Medulla oblongata (tissue), 1 donor: ENCODE measurements around the gene ACSL1.

Experiments used
- DNase-seq: peaks from one replicate; pipeline ENCODE4 v3.0.0-alpha.2; 2015; ENCODE audit errors: extremely low spot score

ACSL1 gene

DNA sequence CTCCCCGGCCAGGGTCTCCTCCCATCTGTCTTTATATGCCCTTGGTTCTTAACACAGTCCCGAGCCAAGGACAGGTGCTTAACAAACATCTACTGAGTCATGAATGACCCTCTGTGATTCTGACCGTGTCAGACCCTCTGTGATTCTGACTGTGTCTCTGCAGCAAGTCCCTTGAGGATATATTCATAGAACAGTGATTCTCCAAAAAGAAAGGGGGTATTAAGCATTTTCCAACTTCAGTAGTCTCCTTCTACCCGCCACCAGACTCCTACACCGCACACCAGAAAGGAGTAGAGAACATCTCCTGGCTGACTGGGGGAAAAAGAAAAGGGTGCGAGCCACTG is 13.6 kb downstream of the ACSL1 start:
- no peak for DNase-seq

DNA sequence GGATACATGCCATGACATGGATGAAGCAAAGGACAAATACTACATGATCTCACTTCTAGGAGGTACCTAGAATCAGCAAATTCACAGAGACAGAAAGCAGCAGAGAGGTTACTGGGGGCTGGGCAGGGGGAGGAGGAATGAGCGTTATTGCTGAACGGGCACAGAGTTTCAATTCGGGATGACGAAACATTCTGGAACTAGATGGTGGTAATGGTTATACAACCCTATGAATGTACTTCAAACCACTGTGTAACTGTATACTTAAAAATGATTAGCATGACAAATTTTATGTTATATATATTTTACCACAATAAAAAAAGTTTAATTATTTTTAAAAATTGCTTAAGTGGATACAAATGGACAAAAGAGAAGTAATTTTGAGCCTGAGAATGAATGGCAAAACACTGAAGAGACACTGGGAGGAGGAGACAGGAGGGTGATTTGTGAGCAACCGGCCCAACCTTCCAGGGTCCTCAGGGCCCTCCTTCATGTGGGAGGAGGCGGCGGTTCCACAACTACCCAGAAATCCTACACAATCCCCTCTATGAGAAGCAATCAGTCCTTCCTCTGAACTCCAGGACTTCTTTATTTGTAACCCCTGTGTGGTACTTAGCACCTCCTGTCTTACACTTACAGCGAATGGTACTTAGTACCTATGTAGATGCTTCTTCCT is 14.1 kb downstream of the ACSL1 start:
- no peak for DNase-seq

DNA sequence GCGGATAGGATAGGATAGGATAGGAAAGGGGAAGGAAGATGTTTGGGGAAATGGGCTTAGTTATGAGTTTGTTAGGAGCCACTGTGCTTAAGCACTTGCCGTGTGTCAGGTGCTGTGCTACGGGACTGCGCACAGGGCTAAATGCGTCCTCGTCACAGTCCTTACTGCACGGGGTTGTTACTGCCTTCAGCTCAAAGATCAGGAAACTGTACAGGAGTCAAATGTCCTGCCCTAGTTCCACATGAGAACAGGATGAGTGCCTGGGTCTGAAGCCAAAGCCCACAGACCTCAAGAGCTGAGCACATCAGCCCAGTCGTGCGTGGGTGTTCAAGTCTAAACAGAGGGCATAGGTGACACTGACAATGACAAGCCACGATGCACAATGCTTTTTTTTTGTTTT is 15.0 kb downstream of the ACSL1 start:
- DNase-seq: no peak

DNA sequence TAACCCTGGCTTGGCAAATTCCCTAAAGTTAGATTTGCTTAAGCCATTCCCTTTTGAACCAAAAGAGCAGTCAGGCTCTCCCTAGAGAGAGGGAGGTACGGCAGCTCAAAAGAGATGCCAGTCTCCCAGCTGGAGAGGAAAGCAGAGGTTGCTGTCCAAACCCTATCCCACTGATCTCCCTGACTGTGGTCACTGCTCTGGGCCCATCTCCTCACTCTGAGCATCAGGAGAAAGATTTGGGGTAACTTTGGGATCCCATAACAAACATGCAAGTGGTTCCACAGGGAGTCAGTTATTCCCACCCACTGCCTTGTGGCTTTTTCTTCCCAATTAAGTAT is 17.1 kb downstream of the ACSL1 start:
- DNase-seq: no peak

DNA sequence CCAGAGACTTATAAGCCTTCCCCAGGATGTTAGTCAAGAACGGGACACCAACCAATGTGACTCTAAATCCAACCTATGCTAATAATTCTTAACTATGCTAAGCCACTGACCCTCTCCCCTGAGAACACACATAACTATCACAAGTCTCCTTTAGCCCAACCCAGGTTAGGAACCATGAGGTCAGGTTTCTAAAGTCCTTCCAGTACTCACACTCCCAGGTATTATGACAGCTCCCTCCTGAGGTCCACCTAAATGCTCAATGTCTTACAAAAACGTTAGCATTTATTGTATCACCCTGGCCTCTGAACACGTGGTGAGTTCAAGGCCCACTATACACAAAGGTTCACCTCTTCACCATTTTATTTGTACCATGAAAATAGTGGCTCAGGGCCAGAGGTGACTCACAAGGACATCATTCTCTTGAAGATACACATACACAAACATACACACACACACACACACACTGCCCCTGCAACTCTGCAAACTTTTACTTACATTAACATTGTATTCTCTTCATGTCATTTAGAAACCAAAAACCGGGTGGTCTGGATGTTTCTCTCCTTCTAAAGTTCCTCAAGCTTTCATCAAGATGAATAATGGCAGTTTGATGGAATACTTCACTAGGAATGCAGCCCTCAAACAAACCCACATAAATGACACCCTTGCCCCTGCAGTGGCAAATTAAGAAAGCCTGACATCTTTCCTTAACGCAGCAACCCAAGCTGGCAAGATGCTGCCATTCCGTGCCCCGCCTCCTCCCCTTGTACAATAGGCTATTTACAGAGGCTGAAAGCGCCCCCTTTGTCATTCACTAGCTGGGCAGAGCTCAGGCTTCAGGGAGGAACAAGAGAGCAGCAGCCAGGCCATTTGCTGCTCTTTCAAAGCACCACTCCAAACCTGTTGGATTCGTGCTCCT is 17.7 kb downstream of the ACSL1 start:
- peak; percentile 96 for DNase-seq

DNA sequence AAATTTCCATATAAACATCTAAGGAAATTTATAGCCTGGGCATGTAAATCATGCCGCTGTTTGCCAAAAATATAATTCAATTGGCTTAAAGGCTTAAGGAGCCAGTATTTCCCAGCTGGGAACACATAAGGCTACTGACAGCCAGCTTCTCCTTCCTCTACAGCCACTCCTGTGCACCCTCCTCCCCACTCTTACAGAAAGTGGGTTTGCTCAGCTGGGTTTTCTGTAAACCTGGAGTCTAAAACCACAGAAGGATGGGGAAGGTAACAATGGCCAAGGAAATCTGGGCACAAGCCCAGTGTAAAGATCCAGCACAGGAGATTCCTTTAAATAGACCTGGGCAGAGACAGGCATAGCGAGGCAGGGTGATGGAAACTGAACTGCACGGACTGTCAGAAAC is 18.5 kb downstream of the ACSL1 start:
- peak; percentile 60 for DNase-seq

DNA sequence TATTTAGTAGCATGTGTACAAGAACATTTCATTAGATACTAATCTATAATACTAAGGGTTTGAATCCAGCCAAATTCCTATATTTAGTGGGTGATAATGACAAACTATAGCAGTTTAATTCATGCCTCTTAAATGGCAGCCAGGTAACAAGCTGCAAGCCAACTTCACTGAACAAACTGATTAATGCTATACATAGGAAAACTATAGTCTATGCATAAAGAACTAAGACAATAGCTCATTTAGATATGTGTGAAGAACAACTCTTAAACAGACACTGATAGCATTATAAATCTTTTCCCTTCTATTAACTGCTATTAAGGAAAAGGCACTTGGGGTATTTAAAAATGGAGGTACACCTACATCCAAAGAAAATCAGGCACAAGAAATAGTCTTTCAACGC is 19.1 kb downstream of the ACSL1 start:
- DNase-seq: no peak

DNA sequence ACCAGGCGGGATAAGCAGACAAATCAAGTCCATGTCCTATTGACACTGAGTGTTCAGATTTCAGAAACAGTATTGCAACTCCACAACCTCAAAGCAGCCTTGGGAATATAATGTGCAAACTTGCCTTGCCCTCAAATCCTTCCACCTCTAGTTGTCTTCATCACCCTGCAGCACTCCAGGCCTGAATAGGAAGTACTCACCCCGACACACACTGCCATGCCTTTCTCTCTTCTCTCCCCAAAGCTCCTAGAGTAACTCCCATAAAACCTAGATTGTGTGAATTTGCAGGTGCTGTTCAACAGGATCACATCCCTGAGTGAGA is 19.6 kb downstream of the ACSL1 start:
- peak; percentile 66 for DNase-seq

DNA sequence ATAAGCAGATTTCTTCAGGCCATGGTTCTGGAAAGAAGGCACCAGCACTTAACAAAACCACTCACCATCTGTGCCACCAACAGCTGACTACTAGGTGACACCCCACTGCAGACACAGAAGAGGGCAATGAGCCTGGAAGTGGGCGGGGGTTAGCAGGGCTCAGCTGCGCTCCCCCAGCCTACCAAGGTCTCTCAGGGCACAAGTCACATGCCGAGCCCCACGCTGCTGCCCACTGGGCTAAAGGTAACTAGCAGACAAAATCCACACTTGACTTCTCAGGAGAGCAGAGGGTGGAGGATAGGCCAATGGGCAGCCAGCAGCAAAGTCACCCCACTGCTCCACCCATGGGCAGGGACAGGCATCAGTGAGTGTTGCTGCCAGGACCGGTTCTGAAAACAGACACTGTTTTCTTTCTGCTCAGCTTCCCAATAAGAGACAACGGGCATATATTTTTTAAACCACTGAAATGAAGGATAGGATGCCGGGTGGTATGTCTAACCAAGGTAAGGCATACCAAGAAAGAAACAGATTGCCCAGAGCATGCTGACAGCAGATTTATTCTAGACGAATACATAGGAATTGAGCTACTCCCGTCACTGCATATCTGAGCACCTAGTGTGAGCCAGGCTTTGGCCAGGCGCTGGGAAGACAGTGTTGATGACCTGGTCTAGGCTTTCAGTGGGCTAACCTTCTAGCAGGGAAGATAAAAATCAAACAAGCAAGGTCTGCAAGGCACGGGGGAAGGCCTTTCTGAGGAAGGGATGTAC is 20.1 kb downstream of the ACSL1 start:
- peak; percentile 85 for DNase-seq

DNA sequence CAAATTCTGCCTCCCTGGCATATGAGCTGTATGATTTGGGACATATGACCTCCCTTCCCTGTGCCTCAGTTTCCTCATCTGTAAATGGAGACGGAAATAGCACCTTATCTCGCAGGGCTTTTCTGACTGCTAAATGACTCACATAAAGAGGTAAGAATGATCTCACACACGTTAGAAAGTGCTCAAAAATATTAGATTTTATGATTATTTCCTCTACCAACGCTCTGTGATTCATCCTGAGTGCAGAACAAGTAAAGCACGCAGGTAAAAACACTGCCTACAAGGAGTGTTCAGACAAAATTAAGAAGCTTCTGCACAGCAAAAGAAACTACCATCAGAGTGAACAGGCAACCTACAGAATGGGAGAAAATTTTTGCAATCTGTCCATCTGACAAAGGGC is 21.1 kb downstream of the ACSL1 start:
- DNase-seq: no peak

DNA sequence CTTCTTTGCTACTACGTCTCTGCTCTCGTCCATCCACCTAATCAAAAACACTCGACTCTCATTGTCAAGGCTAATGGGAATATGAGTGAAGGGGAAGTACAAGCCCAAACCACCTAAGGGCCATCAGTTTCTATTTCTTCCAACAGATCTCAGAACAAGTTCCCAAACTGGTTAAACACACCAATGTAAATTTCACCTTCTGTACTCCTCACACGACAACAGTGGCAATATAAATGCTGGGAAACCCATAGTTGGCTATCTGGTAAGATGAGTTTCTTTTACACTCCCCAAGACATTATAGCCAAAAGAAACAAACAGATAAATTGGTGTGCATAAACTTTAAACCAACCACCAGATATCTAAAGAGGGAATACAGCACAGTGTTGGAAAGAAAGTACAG is 21.9 kb downstream of the ACSL1 start:
- no peak for DNase-seq

DNA sequence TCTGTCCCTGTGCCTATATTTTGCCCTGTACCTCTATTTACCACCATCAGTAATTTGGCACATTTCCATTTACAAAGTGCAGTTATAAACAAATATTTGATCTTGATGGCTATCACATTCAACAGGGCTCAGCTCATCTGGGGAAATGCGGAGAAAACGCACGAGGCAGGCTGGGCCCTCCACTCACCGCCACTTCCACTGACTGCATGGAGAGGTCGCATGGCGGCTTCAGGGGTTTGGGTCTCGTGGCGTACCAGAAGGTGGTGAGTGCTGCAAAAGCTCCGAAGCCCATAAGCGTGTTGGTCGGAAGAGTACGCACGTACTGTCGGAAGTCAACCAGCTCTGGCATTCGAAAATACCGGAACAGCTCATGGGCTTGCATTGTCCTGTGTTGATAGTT is 22.6 kb downstream of the ACSL1 start:
- DNase-seq: no peak

DNA sequence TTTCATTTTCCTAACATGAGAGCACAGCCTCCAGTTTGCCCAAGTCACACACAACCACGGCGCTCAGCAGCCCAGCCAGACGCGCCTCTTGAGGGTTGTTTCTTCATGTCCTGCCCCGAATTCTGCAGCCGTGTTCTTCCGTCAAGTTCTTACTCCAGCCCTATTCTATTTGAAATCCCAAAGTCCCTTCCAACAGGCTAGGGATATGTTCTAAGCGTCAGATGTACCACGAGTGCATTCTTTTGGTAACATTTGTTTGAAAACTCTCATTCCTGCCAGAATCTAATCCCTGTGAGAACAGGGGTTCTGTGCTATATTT is 23.1 kb downstream of the ACSL1 start:
- DNase-seq: no peak

DNA sequence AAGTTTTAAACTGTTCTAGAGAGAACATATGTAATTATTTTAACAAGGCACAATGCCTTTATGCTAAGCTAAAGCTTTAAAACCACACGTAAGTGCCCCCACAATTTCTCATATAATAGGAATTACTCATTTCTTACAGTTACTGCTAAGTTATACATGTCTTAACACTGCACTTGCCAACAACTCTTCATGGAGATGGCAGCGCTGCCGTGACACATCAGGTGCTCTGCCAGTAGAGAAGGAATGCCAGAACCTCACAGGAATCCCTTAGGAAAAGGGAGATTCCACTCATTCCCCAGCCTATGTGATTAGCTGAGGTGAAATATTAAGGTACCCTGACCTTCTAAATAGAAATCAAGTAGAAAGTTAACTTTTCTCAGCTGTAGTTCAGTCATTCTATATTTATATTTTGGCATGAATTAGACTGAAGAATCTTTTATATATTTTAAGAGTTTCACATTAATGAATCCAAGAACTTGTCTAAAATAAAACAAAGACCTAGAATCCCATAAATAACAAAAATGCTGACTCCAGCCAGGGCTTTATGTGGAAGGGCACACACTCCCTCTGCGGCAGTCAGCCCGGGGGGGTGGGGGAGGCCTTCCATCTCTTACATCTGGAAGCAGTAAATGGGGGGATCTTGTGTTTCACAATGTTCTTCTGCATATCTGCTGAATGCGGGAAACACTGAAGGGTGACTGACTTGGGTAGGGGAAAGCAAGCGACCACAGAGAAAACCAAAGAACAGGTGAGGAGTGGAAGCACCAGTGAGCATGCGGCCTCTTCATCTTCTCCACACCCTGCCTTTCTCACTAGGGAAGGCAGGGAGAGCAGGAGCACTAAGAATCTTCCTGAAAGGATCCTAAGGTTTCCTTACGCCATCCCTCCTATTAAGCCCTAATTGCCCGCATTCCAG is 23.7 kb downstream of the ACSL1 start:
- DNase-seq: no peak

DNA sequence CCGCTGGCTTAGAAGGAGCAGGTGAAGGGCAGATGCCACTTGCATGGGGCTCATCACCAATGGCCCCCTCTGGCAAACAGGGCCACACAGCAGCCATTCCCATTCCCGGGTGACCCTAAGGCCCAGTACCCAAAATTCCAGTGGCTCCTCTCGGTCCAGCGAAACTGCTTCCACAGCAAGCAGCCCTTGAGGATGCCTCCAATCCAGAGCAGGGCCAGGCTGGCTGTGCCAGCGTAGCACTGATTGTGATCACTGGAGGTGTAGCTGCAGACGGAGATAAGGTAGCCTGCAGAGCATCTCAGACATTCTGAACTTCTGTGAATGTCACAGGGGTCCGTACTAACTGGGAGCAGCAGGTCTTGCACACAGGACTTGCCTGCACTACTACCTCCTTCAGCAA is 27.3 kb downstream of the ACSL1 start:
- DNase-seq: no peak

DNA sequence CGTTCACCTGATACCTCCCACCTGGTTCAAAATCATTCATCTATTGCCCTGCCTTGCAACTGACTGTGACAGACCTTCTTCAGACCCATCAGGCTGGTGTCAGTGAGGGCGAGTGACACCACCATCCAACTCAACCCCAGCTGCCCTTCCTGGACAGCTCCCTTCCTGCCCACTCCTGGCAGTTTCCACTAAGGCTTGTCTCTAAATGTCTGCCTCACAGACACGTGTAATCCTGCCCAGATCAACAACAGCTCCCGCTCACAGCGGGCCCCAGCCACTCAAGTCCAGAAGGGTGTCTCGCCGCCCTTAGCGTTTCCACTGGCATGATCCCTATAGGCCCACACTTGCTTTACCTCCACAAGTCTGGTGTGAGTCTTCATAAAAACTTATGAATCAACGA is 28.9 kb downstream of the ACSL1 start:
- no peak for DNase-seq

DNA sequence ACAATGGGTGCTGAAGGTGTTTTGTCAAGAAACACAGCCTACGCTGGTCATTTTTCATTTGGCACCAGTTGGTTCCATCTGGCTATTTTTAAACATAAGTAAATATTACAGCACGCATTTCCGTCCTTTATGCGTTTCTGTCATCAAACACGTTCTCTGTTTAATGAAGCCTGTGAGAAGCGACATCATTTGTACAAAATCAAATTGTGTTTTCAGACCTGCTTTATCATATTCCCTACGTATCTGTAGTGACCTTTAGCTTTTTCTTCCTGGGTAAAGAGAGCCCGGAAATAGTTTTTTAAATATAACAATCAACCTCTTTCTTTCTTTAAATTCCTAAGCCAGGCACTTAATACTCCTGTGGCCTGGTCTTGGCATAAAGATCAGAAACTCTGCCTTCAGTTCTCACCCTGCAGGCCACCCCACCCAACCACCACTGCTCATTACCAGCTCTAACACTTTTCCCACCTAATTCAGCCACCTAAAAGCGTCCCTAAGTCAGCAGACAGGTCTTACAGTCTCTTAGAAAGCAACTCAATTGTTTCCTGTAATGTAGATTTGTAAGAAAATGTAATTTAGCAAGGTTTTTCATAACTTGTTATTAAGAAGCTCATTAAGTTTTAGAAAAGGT is 30.4 kb downstream of the ACSL1 start:
- DNase-seq: no peak

DNA sequence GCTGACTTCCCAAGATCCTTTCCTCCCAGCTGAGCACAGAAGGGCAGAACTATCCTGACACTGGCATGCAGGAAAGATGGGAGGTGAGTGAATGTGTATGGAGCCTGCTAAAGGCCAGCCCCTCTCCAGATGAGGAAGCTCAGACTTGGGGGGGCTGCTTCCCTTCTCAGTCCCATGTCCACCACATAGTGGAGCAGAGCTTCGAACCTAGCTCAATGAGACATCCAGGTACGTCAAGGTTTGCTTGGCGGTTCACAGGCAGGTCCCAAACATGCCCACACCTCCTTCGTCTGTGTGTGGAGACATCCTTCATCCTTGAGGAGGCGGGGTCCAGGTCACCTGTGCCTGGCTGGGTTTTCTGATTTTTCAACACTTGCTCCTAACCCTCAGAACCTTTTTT is 31.3 kb downstream of the ACSL1 start:
- DNase-seq: no peak

DNA sequence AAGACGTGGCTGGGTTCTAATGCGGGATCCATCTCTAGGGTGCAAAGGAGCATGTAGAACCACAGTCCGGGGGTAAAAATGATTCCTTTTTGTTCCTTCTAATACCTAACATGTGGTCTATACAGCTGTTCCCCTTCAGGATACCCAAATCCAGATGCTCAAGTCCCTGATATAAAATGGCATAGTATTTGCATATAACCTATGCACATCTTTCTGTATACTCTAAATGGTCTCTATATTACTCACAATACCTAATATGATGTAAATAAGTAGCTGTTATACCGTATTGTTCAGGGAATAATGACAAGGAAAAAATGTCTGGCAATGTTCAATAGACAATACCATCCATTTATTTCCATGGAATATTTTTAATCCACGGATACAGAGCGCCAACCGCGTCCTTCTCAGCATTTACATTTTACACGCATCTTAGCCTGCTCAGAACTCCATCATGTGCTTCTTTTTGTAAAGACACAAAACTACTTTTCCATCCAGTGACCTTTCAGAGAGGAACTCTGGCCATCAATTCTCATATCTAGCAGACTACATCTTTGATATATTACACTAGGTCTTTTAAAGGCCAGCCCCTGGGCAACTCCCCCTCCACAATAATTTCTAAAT is 31.9 kb downstream of the ACSL1 start:
- no peak for DNase-seq

DNA sequence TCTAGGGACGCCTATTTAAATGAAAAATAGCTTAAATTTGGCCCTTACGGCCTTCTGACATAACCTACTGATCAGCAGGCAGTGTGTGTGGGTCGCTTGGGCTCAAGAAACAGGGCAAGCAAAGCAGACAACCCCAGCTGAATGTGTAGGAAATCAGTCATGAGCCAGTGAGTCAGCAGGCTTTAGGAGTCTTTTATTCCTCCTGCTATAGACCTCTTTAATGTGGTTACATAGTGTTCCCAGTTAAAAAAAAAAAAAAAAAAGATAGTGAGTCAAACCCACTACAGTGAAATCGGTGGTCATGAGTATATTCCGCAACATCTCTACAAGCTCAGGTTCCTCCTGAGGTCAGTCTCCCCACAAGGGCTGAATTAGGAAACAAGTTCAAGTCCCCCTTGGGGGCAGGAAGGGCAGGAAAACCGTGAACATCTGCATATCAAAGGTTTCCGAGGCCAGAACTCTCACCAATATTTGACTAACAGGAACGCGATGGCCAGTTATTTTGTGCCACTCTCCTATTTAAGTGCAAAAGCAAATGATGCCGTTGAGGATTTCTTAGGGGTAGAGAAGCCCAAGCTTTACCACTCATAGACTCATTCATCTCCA is 32.7 kb downstream of the ACSL1 start:
- peak; percentile 77 for DNase-seq

DNA sequence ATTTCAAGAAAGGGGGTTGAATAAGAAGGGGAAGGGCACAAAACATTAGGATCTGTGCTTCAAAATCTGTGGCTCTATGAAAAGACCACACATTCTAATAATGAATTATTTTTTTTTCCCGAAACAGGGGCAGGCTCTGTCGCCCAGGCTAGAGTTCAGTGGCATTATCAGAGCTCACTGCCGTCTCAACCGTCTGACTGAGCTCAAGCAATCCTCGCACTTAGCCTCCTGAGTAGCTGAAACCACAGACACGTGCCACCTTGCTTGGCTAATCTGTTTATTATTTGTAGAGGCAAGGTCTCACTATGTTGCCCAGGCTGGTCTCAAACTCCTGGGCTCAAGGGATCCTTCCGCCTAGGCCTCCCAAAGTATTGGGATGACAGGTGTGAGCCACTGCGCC is 33.4 kb downstream of the ACSL1 start:
- no peak for DNase-seq
